Cardiac septum (tissue), 1 donor: ENCODE data around the gene SLC6A5. TPM values are rescaled to one million over a fixed set of nuclear protein-coding genes. Genes with fewer than 3 reads are reported as not detected.

ENCODE experiments used
- DNase-seq: peaks from one replicate; pipeline ENCODE4 v3.0.0-alpha.2; 2020; ENCODE audit warnings: low spot score
- intact Hi-C: fragments of 100-400 bp; cut with DNase I; formaldehyde crosslinking; loops from one replicate; pipeline ENCODE4 v1.14.0; 2022
- total RNA-seq: library from RNA; stranded (reverse); fragmentation: NEBNext Ultra II Directional; extraction: Animal tissue kit (Norgen Biotek cat#: 25700); gene quantifications from one replicate; pipeline ENCODE4 v1.2.1, GENCODE V29; 2021
- donor health status: DM: no; HTN: no; CAD: no.

SLC6A5 gene
- total RNA-seq, 1 donor from 2014 or later = not detected

GRCh38 chr11:20656901-20657300 lies 57.5 kb downstream of the SLC6A5 start:
- DNase-seq = no peak
- intact Hi-C loops = no loop called here

DNA sequence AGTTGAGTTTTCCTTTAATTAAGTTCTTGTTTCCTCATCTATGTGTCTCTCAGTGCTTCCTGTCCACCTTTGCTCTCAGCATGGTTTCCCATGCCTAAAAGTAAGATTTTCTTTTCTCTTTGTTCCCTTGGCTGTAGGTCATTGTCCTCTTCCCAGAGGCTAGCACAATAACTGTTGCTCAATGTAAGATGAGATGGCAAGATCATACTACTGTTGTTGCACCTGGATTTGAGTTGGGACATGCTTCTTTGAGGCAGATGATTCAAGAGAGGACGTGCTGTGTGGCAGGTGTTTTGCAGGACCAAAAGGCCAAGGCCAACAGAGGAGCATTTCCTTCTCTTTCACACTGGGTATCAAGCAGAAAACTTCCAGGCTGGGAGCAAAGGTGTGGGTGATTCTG lies 58.7 kb downstream of the SLC6A5 start:
- DNase-seq = no peak
- intact Hi-C loops = no loop called here

DNA sequence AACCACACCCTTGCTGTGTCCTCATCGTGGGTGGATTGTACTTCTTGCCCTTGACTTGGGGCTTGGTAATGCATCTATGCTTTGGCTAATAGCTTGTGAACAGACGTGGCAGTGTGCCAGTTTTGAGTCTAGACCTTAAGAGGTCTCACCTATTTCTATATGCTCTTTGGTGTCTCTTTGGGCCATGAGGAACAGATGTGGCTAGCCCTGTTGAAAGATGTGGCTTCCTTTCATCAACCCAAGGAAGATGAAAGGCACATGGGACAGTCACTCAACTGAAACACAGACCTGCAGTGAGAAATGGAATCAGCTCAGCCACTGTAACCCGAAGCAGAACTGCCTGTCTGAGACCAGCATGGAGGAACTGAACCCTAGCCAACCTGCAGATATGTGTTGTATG lies 62.0 kb downstream of the SLC6A5 start:
- DNase-seq = no peak
- intact Hi-C loops = no loop called here

- intact Hi-C loops = no loop called here
- no peak for DNase-seq
These were observed 62.4 kb downstream of the SLC6A5 start for GRCh38 chr11:20661850-20662249.

DNA sequence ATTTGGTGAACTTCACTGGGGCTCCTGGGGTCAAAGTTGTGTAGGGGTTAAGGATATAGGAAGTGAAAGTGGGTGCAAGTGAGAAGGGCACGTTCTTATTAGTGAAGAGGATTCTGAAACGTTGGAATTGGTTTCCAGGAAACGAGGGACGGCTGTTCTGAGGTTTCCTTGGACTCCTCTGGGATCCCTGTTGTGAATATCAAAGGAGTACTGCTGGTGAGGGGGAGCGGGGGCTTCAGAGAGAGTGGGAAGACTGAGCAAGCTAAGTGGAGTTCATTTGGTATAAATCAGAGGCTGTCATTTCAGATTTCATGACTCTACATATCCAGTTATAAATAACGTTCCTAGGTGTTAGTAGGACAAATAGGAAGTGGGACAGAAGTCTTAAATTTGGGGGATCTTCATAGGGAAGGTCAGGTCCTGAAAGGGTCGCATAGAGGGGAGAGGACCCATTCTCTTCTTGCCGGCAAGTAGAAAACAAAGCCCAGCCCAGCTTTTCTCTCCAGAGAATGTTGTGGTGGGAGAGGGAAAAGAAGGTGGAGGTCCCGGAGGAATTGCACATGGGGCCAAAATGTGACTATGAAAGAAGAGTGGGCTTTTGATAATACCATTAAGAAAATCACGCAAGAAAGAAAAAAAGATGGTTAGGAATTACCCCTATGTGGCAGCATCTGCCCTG lies 68.9 kb downstream of the SLC6A5 start:
- intact Hi-C loops = no loop called here
- no peak for DNase-seq

DNA sequence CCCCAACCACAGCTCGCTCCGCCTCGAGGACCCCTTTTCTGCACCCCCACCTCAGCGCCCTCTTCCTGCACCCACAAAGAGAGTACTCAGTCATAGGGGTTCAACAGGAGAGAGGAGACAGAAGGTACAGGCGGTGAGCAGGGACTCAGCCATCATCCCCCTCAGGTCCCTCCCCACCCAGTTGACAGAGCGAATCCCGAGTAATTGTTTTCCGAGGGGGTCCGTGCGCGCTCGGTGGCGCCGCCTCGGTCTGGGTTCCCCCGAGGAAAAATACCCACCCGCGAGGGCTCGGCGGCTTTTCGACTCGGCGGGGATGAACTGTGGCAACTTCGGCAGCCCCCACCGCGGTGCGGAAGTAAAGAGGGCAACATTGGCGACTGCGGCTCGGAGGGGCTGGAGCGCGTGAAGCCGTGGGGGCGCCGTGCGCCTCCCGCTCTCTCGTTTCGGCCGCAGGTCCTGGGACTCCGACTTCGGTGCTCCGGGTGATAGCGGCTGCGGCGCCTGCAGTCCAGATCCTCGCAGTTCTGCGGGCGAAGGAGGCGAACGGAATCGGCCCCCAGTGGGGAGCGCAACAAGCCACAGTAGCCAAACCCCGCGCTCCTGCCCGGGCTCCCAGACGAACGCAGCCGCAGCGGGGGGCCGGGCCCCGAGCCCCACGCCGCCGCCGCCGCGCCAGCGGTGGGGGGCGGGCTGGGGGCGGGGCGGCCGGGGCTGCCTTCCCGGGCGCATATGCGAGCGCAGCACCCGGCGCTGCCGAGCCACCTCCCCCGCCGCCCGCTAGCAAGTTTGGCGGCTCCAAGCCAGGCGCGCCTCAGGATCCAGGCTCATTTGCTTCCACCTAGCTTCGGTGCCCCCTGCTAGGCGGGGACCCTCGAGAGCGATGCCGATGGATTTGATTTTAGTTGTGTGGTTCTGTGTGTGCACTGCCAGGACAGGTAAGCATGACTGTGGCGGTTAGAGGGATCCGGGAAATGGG lies 69.7 kb downstream of the SLC6A5 start, which contains the start of gene NELL1:
TSS of gene NELL1 (plus strand) at position 743 of the 976 bp plus-strand sequence.
- no peak for DNase-seq

DNA sequence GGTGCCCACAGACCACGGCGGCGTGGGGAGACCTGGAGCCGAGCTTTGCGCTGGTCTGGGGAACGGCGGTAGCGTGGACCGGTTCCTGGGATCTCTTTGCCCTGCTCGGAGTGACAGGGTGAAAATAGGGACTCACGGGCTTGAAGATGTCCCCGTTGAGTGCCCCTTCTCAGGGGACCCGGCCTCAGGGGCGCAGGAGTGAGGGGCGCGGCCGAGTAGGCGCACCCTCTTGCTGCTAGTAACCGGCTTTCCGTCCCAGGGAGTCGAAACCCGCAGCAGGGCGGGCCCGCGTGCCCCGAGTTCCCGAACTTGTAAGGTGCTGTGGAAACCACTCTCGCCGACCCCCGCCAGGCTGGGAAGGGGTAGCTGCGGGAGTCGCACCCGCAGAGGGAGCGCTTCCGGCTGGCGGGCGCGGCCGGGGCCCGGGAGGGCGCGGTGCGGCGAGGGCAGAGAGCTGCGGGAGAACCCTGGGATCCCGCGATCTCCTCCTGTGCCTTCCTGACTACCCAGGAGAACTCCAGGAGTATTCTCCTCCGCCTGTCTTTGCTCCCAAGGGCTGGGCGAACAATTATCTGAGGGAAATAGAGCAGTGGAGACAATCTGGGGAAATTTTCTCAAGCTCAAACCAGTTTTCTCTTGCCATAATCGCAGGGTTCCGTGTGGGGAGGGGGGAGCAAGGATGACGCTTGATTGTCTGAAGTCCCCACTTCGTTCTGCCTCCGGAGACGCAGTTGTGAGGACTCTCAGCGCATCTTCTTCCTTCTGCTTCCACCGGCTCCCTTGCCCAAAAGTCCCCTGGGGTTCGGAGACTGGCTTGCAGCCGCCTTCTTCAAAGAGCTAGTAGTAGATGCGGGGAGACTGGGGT lies 70.6 kb downstream of the SLC6A5 start:
- no peak for DNase-seq
- intact Hi-C loops = no loop called here

More for the DNA sequence above, 69.7 kb downstream of the SLC6A5 start, which contains the start of gene NELL1:
- intact Hi-C loops = no loop called here

- DNase-seq = no peak
- intact Hi-C loops = no loop called here
These were observed 71.6 kb downstream of the SLC6A5 start for GRCh38 chr11:20670932-20671403.

DNA sequence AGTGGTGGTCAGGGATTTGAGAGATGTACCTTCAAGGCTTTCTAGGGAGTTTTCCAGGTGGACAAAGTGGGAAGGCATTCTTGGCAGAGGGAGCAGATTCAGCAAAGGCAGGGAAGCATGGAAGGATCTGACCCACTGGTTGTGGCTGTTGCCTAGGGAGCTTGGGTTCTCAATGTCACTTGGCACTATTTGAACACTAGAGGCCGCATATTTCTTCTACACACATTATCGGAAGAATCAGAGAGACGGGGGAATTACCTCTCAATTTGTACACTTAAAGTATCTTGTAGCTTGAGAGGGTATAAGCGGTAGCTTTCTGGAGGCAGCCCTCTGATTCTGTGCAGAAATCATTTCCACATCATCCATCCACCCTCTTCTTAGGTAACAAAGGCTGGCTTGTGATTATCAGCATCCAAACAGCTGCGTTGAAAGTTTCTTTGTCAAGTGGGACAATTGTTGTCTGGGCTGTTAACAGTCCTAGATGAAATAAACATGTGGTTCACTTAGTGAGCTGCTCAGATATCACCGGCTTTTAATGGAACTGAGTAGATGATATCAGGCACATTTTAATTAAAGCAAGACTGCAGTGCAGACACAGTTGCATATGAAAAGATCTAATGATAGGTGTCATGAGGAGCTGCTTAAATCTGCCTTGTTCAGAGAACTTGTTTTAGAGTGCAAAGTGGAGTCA lies 72.6 kb downstream of the SLC6A5 start:
- DNase-seq = no peak
- intact Hi-C loops = no loop called here

DNA sequence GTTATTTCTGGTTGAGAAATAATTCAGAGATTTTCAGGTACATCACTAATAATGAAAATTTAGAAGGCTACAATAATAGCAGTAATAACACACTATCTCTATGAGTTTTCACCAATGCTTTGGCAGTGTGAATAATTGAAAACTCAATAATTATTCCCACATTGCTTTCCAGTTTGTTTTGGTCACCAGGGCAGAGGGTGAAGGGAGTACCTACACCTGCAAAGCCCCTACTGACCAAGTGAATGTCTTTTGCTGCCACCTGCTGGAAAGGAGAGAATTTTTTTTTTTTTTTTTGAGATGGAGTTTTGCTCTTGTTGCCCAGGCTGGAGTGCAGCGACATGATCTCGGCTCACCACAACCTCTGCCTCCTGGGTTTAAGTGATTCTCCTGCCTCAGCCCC lies 73.2 kb downstream of the SLC6A5 start:
- intact Hi-C loops = no loop called here
- no peak for DNase-seq

DNA sequence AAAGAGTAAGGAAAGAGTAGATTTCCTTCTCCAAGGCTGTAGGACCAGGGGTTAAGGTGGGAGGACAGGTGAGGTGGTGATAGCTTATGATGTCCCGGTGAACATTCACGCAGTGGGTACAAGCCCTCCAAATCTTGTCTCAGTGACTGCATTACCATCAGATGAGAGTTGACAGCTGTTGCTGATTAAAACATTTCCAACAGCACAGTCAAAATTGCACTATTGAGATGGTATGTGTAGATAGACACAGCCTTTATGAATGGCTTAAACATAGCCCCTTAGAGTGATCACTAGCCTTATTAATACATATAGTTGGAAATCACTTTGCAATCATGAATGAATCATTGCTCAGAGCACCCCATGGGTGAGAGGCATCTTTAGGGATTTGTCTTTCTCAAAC lies 77.2 kb downstream of the SLC6A5 start:
- intact Hi-C loops = no loop called here

GRCh38 chr11:20688761-20689160 lies 89.4 kb downstream of the SLC6A5 start:
- intact Hi-C loops = no loop called here
- DNase-seq = no peak

More for the DNA sequence above, 77.2 kb downstream of the SLC6A5 start:
- no peak for DNase-seq

GRCh38 chr11:20707876-20708275 lies 108.5 kb downstream of the SLC6A5 start:
- no peak for DNase-seq
- intact Hi-C loops = no loop called here

Other genes with a start within 250 kb of the SLC6A5 start
- 20.1 TPM for gene HTATIP2, start 235.9 kb upstream of the SLC6A5 start, total RNA-seq
- 9.7 TPM for gene PRMT3, start 211.9 kb upstream of the SLC6A5 start, total RNA-seq
- gene NELL1, start 70.0 kb downstream of the SLC6A5 start, total RNA-seq = not detected